GM13976 (cell line): Measurements from ENCODE around the gene EVI5L.

Source experiments
- DNase-seq: peaks from one replicate; pipeline ENCODE4 v3.0.0; 2012; ENCODE audit warnings: low spot score
- CTCF ChIP-seq: IDR thresholded peaks from 2 replicates; pipeline ENCODE4 v1.5.1; 2012; ENCODE audit warnings: borderline replicate concordance, mild to moderate bottlenecking; ENCODE audit not compliant: insufficient read depth; ENCODE audit errors: extremely low read depth, missing control alignments, control extremely low read depth
- in situ Hi-C: fragments of 300-500 bp; cut with MboI; formaldehyde crosslinking; loops from one replicate; pipeline ENCODE4 v1.12.0; 2022; ENCODE audit warnings: low sequenced_read_pairs, mixed read lengths, inconsistent platforms; ENCODE audit not compliant: unreplicated experiment

EVI5L gene

GRCh38 chr19:7842661-7843294, 12.8 kb downstream of the EVI5L start:
- DNase-seq, result no peak
- no peak for TF ChIP-seq CTCF
- in situ Hi-C loops, result no loop called here

- no peak for DNase-seq
- in situ Hi-C loops, result no loop called here
- no peak for TF ChIP-seq CTCF
Measured at GRCh38 chr19:7843521-7843920, 13.5 kb downstream of the EVI5L start.

- TF ChIP-seq CTCF, result no peak
- in situ Hi-C loops, result no loop called here
- DNase-seq, result no peak
Measured at GRCh38 chr19:7844405-7844804, 14.4 kb downstream of the EVI5L start.

GRCh38 chr19:7844951-7845350, 14.9 kb downstream of the EVI5L start:
- no peak for TF ChIP-seq CTCF
- in situ Hi-C loops, result no loop called here

GRCh38 chr19:7845390-7846154, 15.6 kb downstream of the EVI5L start:
- DNase-seq, result no peak
- TF ChIP-seq CTCF, result no peak
- in situ Hi-C loops, result no loop called here

More at GRCh38 chr19:7844951-7845350, 14.9 kb downstream of the EVI5L start:
- no peak for DNase-seq

- no peak for DNase-seq
- in situ Hi-C loops, result no loop called here
- no peak for TF ChIP-seq CTCF
Measured at GRCh38 chr19:7846155-7846646, 16.2 kb downstream of the EVI5L start.
